ENCODE results near the gene ARHGAP24. TPM values are rescaled to one million over a fixed set of nuclear protein-coding genes. Genes with fewer than 3 reads are reported as not detected.

The ARHGAP24 gene
- polyA plus RNA-seq, 2 of the 4 experiments (the other 2 are of a cell fraction): 1.7 to 12.1 TPM

GRCh38 chr4:85787133-85787532 is 312.2 kb downstream of the ARHGAP24 start (continued):
- TF ChIP-seq HES2 (IDR thresholded peaks at IDR 0.05): peak; percentile 36; the same call in 1 of the 2 replicates
- TF ChIP-seq POLR2A (IDR thresholded peaks at IDR 0.05; ENCODE audit: low read length): no peak

- ChIA-PET CTCF (interaction anchor here (0.6 to 1.6 kb wide), 5 partner anchors 8 to 260 kb away, joined by 3 to 11 read pairs (median 4); no protein-coding TSS in a partner anchor), POLR2A (no interaction called here)
- Histone ChIP-seq H3K9me3 (no peaks in the 10 kb centered on the region), H3K4me1 (peaks cover 21% of the 10 kb centered on the region), H3K27ac (no peak overlapping the region), H3K4me3 (no peak overlapping the region), H3K4me2 (no peak overlapping the region)
- 73% methylated on average over 2 of the region's 2 CpGs for WGBS (ENCODE audit: missing lambda C conversion rate)
- ATAC-seq: no peak
- no peak for FAIRE-seq
- DNase-seq (ENCODE audit: low read depth in 1 of 2, low spot score in 1 of 2): no peak
- TF ChIP-seq MAFK (IDR thresholded peaks at IDR 0.05; ENCODE audit: partially characterized antibody): no peak
- TF ChIP-seq SREBF2 (IDR thresholded peaks at IDR 0.05): no peak
- no peak for TF ChIP-seq RAD21 (conservative IDR thresholded peaks at IDR 0.05 in 1 of 2, IDR thresholded peaks at IDR 0.05 in 1 of 2)
- TF ChIP-seq GATA3 (IDR thresholded peaks at IDR 0.05; ENCODE audit: borderline replicate concordance): no peak
- TF ChIP-seq HES2 (IDR thresholded peaks at IDR 0.05): no peak
- TF ChIP-seq BCL3 (IDR thresholded peaks at IDR 0.05): no peak
- TF ChIP-seq SMC3 (IDR thresholded peaks at IDR 0.05): no peak
- TF ChIP-seq ESRRA (IDR thresholded peaks at IDR 0.05; ENCODE audit: borderline replicate concordance, low read length): no peak
- no peak for TF ChIP-seq RCOR1 (IDR thresholded peaks at IDR 0.05; ENCODE audit: low read depth, low read length)
- no peak for TF ChIP-seq BHLHE40 (IDR thresholded peaks at IDR 0.05; ENCODE audit: low read depth, low read length)
- TF ChIP-seq TP53 (CRISPR knock-in tag; IDR thresholded peaks at IDR 0.05): no peak
- no peak for TF ChIP-seq HOXA7 (CRISPR knock-in tag; IDR thresholded peaks at IDR 0.05)
- no peak for TF ChIP-seq EP300 (IDR thresholded peaks at IDR 0.05)
- no peak for TF ChIP-seq KDM5A (IDR thresholded peaks at IDR 0.05)
- no peak for TF ChIP-seq FOXS1 (CRISPR knock-in tag; IDR thresholded peaks at IDR 0.05)
- TF ChIP-seq CBX8 (IDR thresholded peaks at IDR 0.05): no peak
Measured at GRCh38 chr4:85788604-85789003, 313.7 kb downstream of the ARHGAP24 start.

- H3K4me3 ChIP-seq: no peak overlapping the region
- no peaks in the 10 kb centered on the region for H3K9me3 ChIP-seq
- DNase-seq (ENCODE audit: low read depth in 1 of 2, low spot score in 1 of 2) (no peak), ATAC-seq (no peak), FAIRE-seq (no peak)
- H3K4me2 ChIP-seq: no peak overlapping the region
- ChIA-PET CTCF (interaction anchor here (0.6 to 1.6 kb wide), 5 partner anchors 8 to 259 kb away, joined by 3 to 11 read pairs (median 4); no protein-coding TSS in a partner anchor), POLR2A (no interaction called here)
- H3K27ac ChIP-seq: no peak overlapping the region
- H3K4me1 ChIP-seq: peaks cover 16% of the 10 kb centered on the region
- no peak for TF ChIP-seq MYC (IDR thresholded peaks at IDR 0.05; ENCODE audit: borderline replicate concordance, low read length)
- TF ChIP-seq HOXA7 (CRISPR knock-in tag; IDR thresholded peaks at IDR 0.05): no peak
- TF ChIP-seq GATA3 (IDR thresholded peaks at IDR 0.05; ENCODE audit: borderline replicate concordance): no peak
- TF ChIP-seq CBX2 (IDR thresholded peaks at IDR 0.05; ENCODE audit: borderline replicate concordance, low read depth): no peak
- TF ChIP-seq EHF (CRISPR knock-in tag; IDR thresholded peaks at IDR 0.05): no peak
- no peak for TF ChIP-seq EP300 (IDR thresholded peaks at IDR 0.05)
- no peak for TF ChIP-seq KDM1A (IDR thresholded peaks at IDR 0.05; ENCODE audit: low read depth)
- TF ChIP-seq ZFP36 (IDR thresholded peaks at IDR 0.05; ENCODE audit: borderline replicate concordance, partially characterized antibody): no peak
- WGBS (ENCODE audit: missing lambda C conversion rate): 93% methylated on average over 3 of the region's 3 CpGs
Measured at GRCh38 chr4:85789241-85789640, 314.3 kb downstream of the ARHGAP24 start.

GRCh38 chr4:85790582-85790981 is 315.6 kb downstream of the ARHGAP24 start:
- Histone ChIP-seq H3K9me3 (no peaks in the 10 kb centered on the region), H3K27ac (no peak overlapping the region), H3K4me1 (peaks cover 16% of the 10 kb centered on the region), H3K4me3 (no peak overlapping the region), H3K4me2 (no peak overlapping the region)
- ChIA-PET POLR2A (no interaction called here), CTCF (interaction anchor here (0.9 kb wide), 1 partner anchor 178 kb away, joined by 4 read pairs; no protein-coding TSS in a partner anchor)
- ATAC-seq: no peak
- no peak for FAIRE-seq
- DNase-seq (ENCODE audit: low read depth in 1 of 2, low spot score in 1 of 2): no peak
- TF ChIP-seq ELK1 (IDR thresholded peaks at IDR 0.05; ENCODE audit: low read depth, low read length) (no peak), KDM5A (IDR thresholded peaks at IDR 0.05) (no peak), ZFP36 (IDR thresholded peaks at IDR 0.05; ENCODE audit: borderline replicate concordance, partially characterized antibody) (no peak), HEYL (CRISPR knock-in tag; IDR thresholded peaks at IDR 0.05) (no peak), CHD2 (IDR thresholded peaks at IDR 0.05; ENCODE audit: low read length, partially characterized antibody) (no peak), EP300 (IDR thresholded peaks at IDR 0.05) (no peak), CBX2 (IDR thresholded peaks at IDR 0.05; ENCODE audit: borderline replicate concordance, low read depth) (no peak)

Measured in A549 (cell line).